H1 (cell line): ENCODE data around the gene SHMT2. TPM values are rescaled to one million over a fixed set of nuclear protein-coding genes. Genes with fewer than 3 reads are reported as not detected.

Experiments used
- BACH1 ChIP-seq: IDR thresholded peaks from 2 replicates; pipeline ENCODE4 v1.6.1; 2012; ENCODE audit warnings: low read length, improper control_type of control experiment
- CBX8 ChIP-seq: fragments of 300-800, 300-1000 bp; sonication (generic); IDR thresholded peaks from 2 replicates; pipeline ENCODE4 v1.7.1; 2016; ENCODE audit warnings: low read depth, low read length, borderline replicate concordance
- EGR1 ChIP-seq: IDR thresholded peaks from 2 replicates; pipeline ENCODE4 v1.6.1; 2011; ENCODE audit warnings: low read depth, low read length, borderline replicate concordance
- JUN ChIP-seq: IDR thresholded peaks from 2 replicates; pipeline ENCODE4 v1.6.1; 2011; ENCODE audit warnings: low read depth, mild to moderate bottlenecking, improper control_type of control experiment, low read length
- NANOG ChIP-seq: IDR thresholded peaks from 2 replicates; pipeline ENCODE4 v1.6.1; 2011; ENCODE audit warnings: low read length, low read depth, mild to moderate bottlenecking, inconsistent platforms; ENCODE audit not compliant: insufficient read depth, poor library complexity, severe bottlenecking
- SIN3A ChIP-seq, 2 experiments: IDR thresholded peaks in 1 of 2; conservative IDR thresholded peaks in 1 of 2; 2 replicates each; pipeline ENCODE4 v1.6.1; 2011 to 2012; ENCODE audit warnings: low read length in 2 of 2, improper control_type of control experiment in 1 of 2, low read depth in 1 of 2, mild to moderate bottlenecking in 1 of 2
- SRF ChIP-seq: IDR thresholded peaks from 2 replicates; pipeline ENCODE4 v1.6.1; 2011; ENCODE audit warnings: mild to moderate bottlenecking, low read depth, low read length, moderate library complexity
- TEAD4 ChIP-seq: IDR thresholded peaks from 2 replicates; pipeline ENCODE4 v1.6.1; 2012; ENCODE audit warnings: low read depth, low read length, inconsistent platforms, mixed read lengths
- polyA plus RNA-seq, 7 experiments: library from polyadenylated mRNA; depleted of rRNA in 3 of 7; stranded (reverse) in 5 of 7; unstranded in 2 of 7; fragments of >200 nt in 5 of 7; fragments of 200-250 nt in 2 of 7; gene quantifications; 1 replicate in 5 of 7; 2 replicates in 1 of 7; 4 replicates in 1 of 7; pipeline versions ENCODE4 v1.2.1 to v1.2.3, GENCODE V29; 2011 to 2013; ENCODE audit warnings: missing spikeins in 2 of 7, mixed read lengths in 2 of 7
- total RNA-seq: library from RNA; stranded (reverse); fragmentation: NEBNext Ultra II Directional; extraction: Animal tissue kit (Norgen Biotek cat#: 25700); gene quantifications from 2 replicates; pipeline ENCODE4 v1.2.1, GENCODE V29; 2021
- TF ChIP-seq, protein P1 (sequence below): fragments of 300-600 bp; sonication (generic); IDR thresholded peaks from 2 replicates; pipeline ENCODE4 v1.7.1; 2012; ENCODE audit warnings: low read length, moderate library complexity, mild to moderate bottlenecking, inconsistent platforms; ENCODE audit not compliant: insufficient replicate concordance

Gene SHMT2
- total and polyA plus RNA-seq, 2 of the 8 experiments (the other 6 are each of a cell fraction or from before 2014, with no cell fraction given): 274 to 520 TPM

DNA sequence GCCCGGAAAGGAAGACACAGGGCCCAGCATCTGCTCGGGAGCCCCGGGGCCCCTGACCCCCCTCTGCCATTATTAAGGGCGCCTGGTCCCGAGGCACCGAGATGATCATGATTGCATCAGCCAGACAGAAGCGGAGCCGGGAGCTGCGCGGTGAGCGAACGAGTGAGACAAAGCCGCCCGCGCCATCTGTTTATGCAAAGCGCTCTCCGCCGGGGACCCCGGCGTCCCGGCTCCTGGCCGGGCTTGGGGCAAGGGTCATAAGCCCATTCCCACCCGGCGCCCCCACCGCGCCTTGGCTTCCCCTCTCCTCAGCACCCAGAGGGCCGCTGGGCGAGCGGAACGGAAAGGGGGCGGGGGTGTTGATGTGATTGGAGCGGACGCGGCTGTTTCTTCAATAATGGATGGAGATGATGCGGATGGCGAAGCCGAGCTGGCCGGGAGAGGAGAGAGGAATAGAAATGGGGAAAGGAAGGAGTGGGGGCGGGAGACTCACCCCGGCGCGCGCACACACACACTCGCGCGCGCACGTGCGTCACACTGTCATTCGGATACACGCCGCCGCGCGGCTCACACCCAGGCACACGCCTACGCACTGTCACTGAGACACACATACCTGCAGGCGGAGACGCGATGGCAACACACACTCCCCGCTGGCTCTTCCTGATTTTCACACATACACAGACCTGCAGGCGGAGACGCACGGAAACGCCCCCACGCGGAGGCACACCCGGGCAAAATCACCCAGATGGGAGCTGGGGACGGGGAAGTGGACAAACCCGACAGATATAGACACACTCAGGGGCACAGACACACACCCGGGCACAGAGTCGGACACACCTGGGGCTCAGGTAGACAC, 10.8 kb downstream of the SHMT2 start (continued):
- TF ChIP-seq, protein P1, sequence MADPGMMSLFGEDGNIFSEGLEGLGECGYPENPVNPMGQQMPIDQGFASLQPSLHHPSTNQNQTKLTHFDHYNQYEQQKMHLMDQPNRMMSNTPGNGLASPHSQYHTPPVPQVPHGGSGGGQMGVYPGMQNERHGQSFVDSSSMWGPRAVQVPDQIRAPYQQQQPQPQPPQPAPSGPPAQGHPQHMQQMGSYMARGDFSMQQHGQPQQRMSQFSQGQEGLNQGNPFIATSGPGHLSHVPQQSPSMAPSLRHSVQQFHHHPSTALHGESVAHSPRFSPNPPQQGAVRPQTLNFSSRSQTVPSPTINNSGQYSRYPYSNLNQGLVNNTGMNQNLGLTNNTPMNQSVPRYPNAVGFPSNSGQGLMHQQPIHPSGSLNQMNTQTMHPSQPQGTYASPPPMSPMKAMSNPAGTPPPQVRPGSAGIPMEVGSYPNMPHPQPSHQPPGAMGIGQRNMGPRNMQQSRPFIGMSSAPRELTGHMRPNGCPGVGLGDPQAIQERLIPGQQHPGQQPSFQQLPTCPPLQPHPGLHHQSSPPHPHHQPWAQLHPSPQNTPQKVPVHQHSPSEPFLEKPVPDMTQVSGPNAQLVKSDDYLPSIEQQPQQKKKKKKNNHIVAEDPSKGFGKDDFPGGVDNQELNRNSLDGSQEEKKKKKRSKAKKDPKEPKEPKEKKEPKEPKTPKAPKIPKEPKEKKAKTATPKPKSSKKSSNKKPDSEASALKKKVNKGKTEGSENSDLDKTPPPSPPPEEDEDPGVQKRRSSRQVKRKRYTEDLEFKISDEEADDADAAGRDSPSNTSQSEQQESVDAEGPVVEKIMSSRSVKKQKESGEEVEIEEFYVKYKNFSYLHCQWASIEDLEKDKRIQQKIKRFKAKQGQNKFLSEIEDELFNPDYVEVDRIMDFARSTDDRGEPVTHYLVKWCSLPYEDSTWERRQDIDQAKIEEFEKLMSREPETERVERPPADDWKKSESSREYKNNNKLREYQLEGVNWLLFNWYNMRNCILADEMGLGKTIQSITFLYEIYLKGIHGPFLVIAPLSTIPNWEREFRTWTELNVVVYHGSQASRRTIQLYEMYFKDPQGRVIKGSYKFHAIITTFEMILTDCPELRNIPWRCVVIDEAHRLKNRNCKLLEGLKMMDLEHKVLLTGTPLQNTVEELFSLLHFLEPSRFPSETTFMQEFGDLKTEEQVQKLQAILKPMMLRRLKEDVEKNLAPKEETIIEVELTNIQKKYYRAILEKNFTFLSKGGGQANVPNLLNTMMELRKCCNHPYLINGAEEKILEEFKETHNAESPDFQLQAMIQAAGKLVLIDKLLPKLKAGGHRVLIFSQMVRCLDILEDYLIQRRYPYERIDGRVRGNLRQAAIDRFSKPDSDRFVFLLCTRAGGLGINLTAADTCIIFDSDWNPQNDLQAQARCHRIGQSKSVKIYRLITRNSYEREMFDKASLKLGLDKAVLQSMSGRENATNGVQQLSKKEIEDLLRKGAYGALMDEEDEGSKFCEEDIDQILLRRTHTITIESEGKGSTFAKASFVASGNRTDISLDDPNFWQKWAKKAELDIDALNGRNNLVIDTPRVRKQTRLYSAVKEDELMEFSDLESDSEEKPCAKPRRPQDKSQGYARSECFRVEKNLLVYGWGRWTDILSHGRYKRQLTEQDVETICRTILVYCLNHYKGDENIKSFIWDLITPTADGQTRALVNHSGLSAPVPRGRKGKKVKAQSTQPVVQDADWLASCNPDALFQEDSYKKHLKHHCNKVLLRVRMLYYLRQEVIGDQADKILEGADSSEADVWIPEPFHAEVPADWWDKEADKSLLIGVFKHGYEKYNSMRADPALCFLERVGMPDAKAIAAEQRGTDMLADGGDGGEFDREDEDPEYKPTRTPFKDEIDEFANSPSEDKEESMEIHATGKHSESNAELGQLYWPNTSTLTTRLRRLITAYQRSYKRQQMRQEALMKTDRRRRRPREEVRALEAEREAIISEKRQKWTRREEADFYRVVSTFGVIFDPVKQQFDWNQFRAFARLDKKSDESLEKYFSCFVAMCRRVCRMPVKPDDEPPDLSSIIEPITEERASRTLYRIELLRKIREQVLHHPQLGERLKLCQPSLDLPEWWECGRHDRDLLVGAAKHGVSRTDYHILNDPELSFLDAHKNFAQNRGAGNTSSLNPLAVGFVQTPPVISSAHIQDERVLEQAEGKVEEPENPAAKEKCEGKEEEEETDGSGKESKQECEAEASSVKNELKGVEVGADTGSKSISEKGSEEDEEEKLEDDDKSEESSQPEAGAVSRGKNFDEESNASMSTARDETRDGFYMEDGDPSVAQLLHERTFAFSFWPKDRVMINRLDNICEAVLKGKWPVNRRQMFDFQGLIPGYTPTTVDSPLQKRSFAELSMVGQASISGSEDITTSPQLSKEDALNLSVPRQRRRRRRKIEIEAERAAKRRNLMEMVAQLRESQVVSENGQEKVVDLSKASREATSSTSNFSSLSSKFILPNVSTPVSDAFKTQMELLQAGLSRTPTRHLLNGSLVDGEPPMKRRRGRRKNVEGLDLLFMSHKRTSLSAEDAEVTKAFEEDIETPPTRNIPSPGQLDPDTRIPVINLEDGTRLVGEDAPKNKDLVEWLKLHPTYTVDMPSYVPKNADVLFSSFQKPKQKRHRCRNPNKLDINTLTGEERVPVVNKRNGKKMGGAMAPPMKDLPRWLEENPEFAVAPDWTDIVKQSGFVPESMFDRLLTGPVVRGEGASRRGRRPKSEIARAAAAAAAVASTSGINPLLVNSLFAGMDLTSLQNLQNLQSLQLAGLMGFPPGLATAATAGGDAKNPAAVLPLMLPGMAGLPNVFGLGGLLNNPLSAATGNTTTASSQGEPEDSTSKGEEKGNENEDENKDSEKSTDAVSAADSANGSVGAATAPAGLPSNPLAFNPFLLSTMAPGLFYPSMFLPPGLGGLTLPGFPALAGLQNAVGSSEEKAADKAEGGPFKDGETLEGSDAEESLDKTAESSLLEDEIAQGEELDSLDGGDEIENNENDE: no peak
- TF ChIP-seq JUN (no peak), TEAD4 (no peak), CBX8 (no peak), EGR1 (peak; percentile 73; the same call in 1 of the 2 replicates), NANOG (no peak), SIN3A (conservative IDR thresholded peaks at IDR 0.05 in 1 of 2, IDR thresholded peaks at IDR 0.05 in 1 of 2; ENCODE audit: low read depth in 1 of 2, low read length in 2 of 2) (peak; percentile 36 to 77; a peak in 2 of 4 replicates), SRF (no peak), BACH1 (no peak; the same call in 1 of the 2 replicates)
